ENCODE results near the gene CORIN.

CORIN gene

DNA sequence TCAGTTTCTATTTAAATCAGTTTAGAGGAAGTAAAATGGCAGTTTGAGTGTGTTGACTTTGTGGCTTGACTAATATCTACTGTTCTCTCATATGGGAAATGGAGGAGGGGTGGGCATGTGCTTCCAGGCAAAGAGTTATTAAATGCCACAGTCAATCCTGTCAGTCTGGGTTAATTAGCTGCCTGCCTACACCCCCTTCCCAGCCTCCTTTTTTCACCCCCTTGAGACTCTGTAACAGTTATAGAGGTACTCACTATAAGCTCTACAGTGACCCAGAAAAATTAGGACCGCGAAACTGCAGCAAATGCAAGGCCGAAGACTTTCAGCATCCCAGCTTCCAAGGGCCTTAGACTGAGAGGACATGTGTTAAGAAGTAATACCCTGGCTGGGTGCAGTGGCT is 165.2 kb downstream of the CORIN start:
- no peak for DNase-seq

DNA sequence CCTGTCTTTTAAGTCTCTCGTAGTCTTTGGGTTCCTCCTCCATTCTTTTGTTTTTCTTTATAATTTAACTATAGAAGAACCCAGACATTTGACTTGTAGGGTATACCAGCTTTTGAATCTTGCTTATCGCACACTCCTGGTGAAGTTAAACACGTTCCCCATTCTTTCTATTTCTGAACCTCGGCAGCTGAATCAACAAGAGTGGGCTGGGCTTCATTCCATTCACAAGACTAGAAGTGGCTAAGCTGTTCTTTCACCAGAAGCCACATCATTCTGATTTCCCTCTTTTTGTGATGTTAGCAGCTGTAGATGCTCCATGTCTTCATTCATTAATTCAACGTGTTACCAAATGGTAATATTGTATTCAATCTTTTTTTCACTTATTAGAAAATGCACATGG is 167.9 kb downstream of the CORIN start:
- no peak for DNase-seq

DNA sequence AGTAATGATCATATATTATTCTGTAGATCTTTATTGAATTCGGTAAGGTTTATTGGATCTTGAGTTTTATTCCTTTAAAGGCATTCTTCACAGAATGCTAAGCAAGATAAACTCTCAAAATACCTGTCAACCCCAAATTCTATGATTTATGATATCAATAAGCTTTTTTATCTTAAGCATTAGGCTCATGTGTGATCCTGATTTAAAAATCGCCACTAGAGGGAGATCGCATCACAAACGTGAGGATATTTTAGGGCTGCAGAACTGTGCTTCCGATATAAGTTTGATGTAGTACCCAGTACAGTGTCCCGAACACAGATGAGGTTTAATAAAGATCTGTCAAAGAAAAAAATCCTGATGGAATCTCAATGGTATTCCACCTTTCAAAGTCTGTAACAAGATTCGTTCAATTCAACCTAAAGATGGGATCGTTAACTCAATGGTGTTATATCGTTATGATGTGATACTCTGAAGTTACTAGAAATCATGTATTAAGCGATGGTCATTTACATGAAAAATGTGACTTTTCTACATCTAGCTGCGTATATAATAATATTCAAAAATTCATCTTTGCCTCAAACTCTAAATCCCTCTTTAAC is 169.0 kb downstream of the CORIN start:
- DNase-seq, result peak; percentile 5

DNA sequence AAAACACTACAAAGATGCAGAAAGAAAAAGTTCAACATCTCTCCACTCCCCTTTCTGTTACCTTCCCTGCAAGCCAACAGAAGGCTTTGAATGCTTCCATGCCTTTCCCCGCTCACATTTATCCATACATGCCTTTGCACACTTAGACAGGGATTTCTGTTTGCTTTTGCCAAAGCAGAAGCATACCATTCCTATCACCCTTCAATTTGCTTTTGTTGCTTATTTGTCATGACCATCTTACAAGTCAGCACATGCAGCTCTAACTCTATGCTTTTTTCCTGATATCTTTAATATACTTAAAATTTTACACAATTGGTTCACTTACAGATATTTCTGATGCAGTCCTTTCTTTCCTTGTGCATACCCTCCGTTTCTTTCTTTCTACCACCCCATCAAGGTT is 169.6 kb downstream of the CORIN start:
- DNase-seq, result no peak

DNA sequence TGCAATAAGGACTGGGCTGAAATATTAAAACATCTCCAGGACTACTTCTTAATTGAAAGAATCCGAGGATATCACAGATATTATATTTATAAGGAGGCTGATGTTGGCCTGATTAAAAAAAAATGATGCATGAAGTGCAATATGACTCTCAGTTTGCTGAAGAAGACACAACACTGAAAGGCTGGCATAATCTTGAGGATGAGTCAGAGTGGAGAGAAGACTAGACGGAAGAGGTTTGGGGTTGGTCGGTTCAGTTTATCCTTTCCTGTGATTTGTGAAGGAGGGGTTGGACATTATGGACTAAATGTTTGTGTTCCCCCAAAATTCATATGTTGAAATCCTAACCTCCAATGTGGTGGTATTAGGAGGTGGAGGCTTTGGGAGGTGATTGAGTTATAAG is 170.3 kb downstream of the CORIN start:
- no peak for DNase-seq

DNA sequence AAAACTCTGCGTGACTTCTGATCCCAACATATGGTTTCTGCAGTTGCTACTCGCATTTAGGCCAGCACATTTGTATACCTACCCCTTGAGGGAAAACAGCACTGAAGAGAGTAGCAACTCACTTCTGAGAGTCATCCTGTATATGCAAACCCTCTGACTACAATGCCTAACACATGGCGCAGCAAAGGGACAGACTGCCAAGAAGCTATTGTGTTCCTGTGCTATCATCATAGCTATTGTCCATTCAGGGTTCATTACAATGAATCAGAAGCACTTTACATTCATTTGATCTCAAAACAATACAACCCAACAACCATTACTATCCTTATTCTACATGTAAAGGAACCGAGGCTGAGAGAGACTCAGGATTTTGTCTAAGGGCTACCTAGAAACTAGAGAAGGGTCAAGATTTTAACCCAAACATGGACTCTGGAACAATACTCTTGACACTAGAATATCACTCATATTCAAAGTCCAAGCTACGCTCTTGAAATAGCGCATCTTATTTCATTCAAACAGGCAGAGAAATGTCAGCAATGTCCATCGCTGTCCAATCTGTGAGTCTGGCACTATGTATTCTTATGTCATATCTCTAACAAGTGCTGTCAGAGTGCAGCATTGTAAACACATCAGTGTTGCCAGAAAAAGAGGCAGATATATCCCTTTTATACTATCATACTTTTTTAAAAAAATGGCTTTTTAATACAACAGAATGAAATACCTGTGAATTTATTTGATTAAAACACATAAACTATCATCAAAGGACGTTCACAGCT is 173.6 kb downstream of the CORIN start:
- DNase-seq, result no peak

DNA sequence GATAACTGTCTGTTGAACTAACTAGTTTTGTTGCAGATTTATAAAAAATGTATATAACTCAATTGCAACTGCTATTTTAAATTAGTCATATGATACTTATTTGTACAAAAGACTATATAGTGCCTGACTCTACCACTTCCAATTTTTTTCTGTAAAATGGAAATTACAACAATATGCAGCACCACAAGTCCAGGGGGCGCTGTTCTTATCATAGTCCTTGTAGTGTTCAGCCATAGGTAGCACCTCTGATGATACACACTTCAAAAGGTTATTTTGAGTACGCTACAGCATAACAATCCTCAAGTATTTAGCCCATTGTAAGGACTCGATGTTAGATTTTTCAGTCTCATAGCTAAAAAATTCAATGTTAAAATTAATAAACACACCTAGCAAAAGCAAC is 174.9 kb downstream of the CORIN start:
- DNase-seq, result no peak

DNA sequence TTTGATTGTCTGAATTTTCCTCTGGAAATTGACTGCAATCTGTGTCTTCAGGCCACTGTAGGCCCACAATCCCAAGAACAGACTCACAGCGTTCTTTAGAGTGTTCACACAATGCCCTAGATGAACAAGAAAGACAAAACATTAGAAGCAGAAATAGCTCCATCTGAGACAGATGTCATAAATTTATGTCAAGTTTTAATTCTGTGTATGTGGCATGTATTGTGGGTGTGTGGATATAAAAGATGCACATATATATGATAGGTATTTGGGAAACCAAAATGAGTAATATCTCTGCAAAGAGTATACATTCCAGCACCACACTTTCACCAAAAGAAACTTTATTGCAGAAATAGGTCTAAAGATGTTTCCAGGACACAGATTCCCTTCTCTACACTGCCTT is 176.1 kb downstream of the CORIN start:
- no peak for DNase-seq

DNA sequence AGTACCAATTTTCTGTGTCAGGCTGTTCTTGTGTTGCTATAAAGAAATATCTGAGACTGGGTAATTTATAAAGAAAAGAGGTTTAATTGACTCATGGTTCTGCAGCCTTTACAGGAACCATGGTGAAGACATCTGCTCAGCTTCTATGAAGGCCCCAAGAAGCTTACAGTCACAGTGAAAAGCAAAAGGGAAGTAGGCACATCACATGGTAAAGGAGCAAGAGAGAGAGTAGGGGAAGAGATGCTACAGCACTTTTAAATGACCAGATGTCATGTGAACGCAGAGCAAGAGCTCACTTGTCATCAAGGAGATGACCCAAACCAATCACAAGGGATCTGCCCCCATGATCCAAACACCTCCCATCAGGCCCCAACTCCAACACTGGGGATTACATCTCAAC is 178.5 kb downstream of the CORIN start:
- DNase-seq, result no peak

DNA sequence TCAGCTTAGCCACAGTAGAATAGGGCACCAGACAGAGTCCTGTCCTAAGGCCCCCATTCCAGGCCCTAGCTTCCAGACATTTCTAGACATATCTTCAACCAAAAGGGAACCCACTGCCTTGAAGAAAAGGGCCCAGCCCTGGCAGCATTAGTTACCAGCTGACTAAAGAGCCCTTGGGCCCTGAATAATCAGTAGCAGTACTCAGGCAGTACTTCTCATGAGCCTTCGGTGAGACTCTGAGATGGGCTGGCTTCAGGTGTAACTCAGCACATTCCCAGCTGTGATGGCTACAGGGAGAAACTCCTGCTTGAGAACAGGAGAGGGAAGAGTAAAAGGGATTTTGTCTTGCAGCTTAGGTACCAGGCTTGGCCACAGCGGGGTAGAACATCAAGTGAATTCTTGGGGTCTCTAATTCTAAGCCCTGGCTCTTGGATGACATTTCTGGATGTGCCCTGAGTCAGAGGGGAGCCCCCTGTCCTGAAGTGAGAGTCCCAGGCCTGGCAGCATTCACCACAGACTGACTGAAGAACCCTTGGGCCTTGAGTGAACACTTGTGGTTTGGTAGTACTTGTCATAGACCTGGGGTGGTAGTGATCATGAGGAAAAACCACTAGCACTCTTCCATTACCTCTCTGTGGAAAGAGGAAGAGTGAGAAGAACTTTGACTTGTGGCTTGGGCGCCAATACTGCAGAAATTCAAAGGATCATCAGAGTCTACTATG is 182.7 kb downstream of the CORIN start:
- DNase-seq, result no peak

DNA sequence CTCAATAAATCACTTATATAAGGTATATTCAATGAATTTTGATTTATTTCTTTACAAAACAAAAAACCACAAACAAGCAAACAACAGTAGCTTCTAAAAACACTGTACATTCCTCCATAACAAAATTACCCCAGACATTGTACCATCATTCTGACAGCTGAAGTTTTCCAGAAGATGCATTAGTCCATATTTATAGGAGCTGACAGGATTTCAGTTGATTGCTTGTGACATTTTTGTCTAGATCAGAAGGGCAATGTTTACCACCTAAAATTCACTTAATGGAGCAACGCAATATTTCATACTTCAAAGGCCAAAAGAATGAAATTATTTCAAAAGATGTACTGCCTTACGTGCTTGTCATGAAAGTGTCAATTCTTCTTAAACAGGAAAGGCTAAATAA is 185.8 kb downstream of the CORIN start:
- DNase-seq, result no peak

DNA sequence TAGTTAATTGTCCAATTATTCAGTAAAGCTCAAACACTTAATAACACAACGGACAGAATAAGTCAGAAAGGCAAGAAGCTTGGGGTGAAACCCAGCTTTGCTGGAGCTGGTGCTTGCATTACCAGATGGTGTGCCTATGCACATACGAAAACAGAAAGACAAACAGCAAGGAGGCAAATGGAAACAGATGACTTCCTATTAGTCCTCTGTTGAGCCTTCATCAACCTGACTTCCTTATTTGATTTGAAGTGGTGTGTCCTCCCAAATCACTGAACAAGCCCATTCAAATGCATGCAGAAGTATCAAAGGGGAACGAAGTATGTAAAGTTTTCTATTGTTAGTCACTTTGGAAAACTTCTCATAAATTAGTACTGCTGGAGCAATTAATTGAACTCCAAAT is 186.6 kb downstream of the CORIN start:
- DNase-seq, result no peak

DNA sequence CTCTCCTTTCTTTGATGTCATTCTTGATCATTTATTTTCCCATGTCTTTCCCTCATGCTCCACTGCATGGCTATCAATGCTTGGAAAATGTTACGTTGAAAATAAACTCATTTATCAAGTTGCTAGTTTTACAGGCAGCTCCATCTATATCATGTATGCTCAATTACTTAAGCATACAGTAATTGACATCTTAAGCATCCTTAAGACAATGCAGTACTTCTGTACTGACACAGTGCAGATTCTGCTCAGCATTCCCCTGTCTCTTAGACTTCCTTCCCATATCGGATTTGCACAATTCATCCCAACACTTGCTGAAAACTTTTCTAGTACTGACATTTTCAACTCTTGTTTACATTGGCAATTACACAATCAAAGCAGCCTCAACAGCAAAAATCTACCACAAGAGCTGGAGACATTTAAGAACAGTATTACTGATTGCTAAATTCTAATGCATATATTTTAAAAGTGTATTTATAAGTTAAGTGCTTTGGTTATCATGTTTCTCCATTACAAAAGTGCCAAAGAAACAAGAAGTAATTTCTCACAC is 187.2 kb downstream of the CORIN start:
- DNase-seq, result no peak

DNA sequence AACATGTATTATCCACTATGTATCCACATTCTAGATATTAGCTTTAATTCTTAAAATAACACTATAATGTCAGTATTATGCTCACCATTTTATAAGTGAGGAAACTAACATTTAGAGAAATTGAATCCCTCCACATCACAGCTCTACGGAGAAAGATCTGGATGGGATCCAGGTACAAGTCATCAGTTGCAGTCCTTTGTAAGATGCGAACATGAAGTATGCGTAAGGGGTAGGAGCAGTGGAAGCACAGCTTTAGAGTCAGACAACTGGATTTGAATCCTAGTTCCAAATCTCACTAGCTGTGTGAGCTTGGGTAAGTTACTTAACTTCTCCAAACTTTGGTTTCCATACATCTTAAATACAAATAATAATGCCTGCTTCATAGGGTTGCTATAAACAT is 190.3 kb downstream of the CORIN start:
- DNase-seq, result no peak

DNA sequence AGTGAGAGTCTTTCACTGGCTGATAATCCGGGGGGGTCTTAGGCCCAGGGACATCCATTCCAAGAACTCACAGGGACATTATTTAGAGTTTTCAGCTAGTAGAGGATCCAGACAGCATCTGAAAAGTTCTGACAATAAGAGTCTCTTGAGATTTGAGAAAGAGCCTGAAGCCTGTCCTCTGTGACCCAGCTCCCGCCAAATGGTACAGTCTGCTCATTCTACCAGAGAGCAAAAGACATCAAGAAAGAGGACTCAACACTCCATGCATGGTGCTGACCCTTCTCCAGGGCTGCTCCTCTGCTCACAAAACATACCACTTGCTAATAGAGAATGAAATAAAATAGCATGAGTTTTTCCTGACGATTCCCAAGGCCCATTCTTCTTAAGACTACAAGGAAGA is 190.8 kb downstream of the CORIN start:
- DNase-seq, result no peak

DNA sequence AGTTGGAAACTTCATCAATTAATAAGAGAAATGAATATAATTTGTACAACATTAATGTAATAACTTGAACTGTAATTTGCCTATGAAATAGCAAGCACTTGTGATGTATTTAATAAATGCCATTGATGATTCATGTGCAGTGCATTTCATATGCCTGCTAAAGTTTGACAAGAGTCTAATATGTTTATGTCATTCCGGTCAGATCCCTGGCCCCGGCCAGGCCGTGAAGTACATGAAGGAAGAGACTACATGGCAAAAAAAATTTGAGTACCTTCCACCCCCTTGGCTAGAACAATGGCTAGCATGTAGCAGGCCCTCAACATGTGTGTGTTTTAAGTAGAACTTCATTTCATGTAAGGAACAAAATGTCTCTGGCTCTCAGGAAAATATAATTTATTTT is 191.5 kb downstream of the CORIN start:
- no peak for DNase-seq

DNA sequence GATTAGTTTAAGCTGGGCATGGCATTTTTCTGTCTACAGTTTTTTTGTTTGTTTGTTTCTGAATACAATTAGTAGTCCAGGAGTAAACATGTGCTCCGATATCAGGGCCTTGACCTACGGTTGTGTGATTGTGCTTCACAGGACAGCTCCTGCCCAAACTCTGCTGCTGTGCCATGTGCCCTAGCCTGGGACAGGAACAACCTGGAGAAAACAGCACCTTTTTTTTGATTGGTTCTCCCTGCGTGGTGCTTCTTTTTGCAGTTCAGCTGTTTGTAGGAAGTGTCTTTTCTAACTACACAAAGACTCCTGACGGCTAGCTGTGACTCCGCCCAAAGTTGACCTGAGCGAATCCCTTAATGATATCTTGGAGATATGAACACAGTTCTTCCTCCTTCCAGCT is 194.0 kb downstream of the CORIN start:
- no peak for DNase-seq

DNA sequence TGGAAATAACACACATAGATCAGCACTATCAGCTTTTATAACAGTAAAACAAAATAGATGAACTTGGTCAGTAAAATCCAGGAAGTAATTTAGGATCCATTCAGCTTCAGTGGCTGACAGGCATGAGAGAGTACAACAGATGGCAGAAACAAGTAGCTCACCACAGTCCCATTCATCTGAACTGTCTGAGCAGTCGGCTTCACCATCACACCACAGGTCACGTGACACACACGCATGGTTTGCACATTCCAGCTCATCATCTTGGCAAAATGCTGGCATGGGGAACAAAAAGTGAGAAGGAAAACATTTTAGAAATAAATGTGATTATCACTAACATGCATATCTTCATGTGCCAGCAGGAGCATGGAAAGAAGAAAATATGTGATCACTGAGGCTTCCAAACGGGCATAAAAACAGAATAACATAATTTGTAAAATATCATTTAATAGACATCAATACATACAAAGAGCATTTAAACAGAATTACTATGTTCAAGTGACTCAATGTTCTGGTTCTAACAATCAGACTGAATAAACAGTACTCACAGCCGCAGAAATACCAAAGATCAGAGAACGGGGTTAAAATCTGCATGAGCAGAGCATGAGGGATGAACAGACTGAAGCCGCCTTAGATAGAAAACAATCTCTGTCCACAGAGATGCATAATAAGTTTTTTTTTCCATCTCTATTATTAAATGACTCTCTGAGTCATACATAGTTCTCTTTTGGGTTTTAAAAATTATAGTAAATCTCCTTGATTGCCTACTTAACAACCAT is 194.7 kb downstream of the CORIN start:
- peak; percentile 2 for DNase-seq

DNA sequence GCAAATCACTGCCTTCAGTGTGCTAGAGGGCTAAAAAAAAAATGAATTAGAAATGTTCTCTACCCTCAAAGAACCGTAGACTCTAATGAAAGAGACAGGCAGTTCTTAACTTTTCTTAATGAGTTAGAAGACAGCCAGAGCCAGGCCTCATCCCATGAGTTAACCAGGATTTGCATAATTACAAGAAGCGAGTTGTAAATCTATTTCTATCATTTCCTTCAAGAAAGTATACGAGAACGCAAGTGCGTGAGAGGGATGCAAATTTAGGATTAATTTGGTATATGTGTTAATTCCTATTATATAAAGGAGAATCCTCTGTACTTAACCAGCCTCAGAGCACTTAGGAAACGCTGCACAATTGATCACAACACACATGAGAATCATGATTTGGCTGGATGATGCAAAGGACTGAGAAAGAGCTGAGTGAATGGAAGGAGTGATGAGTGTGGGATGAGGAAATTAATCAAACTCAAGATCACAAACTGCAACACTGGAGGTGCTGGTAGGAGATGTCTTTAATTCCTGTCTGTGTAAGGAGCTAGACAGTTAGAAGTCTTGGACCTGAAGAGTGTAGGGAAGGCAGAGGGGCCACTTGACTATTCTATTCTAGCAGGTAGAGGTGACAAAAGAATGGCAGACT is 195.6 kb downstream of the CORIN start:
- no peak for DNase-seq

DNA sequence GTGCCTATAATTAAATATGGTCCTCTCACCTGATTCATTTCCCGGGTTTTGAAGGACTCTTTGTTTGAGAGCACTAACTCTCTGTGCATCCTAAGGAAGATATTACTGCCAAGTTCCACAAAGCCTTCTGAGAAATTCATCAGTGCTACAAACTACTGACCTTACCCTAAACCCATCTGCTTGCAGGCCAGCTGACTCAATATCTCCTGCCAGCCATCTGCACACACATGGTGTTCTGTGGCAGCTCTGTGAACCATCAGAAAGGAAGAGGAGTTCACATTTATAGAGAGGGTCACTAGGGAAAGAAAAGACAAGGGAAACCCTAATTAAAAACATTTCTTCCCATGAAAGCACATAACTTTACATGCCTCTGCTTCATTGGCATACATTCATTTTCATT is 196.1 kb downstream of the CORIN start:
- no peak for DNase-seq

DNA sequence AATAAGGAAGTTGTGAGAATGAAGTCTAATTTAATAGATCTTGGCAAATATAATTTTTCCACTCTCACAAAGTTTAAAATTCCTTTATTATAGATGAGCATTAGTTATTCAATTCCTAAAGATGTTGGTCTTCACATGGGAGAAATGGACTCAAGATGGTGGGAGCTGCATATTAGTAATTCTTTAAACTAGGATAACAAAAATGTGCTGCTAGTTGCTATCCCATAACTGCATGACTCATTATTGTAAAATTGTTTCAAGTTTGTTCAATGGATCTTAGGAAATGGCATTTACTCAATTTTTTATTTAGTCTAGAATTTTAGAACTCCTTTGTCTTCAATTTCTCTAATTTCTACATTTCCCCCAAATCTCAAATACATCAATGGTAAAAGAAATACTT is 197.0 kb downstream of the CORIN start:
- no peak for DNase-seq

DNA sequence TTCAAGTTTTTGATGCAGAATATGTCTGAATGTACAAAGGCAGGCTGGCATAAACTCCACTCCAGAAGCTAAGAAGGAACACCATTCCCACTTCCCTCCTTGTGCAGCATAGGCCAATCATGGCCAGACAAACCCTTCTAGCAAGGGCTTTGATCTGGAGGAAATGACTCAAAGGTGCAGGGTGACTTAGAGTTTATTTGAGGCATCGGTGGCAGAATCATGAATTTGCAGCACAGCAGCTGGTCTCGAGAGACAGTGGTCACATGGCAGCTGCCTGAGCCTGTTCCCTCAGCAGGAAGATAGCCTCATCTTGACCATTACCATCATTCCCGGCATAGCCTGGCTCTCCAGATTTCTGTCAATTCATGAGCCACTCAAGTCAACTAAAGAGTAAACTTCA is 198.3 kb downstream of the CORIN start:
- no peak for DNase-seq

DNA sequence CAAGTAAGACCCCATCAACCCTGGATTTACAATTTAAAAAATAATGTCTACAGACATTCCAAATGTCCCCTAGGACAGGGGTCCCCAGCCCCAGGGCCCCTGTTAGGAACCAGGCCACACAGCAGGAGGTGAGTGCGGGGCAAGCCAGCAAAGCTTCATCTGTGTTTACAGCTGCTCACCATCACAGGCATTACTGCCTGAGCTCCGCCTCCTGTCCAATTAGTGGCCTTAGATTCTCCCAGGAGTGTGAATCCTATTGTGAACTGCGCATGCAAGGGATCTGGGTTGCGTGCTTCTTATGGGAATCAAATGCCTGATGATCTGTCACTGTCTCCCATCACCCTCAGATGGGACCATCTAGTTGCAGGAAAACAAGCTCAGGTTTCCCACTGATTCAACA is 206.7 kb downstream of the CORIN start:
- no peak for DNase-seq

All from NCI-H2171 (cell line).